ENCODE measurements around the gene MAT1A.
"Not testable (repeated sequence)": the region's sequence is repeated elsewhere in the genome, so short reads cannot be mapped to it uniquely, and the experiment has no call there.

The MAT1A gene

GRCh38 chr10:80264081-80265056, 25.1 kb downstream of the MAT1A start:
- DNase-seq, result no peak

- DNase-seq, result no peak
Observed at GRCh38 chr10:80261316-80262030, 28.0 kb downstream of the MAT1A start.

- no peak for DNase-seq
Observed at GRCh38 chr10:80260295-80261243, 28.9 kb downstream of the MAT1A start.

- DNase-seq, result no peak
Observed at GRCh38 chr10:80259405-80259871, 30.0 kb downstream of the MAT1A start.

GRCh38 chr10:80256798-80257197, 32.7 kb downstream of the MAT1A start:
- DNase-seq, result not testable (repeated sequence)

- DNase-seq, result not testable (repeated sequence)
Observed at GRCh38 chr10:80254726-80255125, 34.7 kb downstream of the MAT1A start.

- not testable (repeated sequence) for DNase-seq
Observed at GRCh38 chr10:80253963-80254271, 35.5 kb downstream of the MAT1A start.

GRCh38 chr10:80253266-80253962, 36.0 kb downstream of the MAT1A start:
- DNase-seq, result no peak

- no peak for DNase-seq
Observed at GRCh38 chr10:80252296-80252887, 37.1 kb downstream of the MAT1A start.

GRCh38 chr10:80251703-80252280, 37.7 kb downstream of the MAT1A start:
- not testable (repeated sequence) for DNase-seq

- not testable (repeated sequence) for DNase-seq
Observed at GRCh38 chr10:80250399-80250798, 39.1 kb downstream of the MAT1A start.

GRCh38 chr10:80249906-80250305, 39.6 kb downstream of the MAT1A start:
- DNase-seq, result not testable (repeated sequence)

- not testable (repeated sequence) for DNase-seq
Observed at GRCh38 chr10:80247611-80248010, 41.8 kb downstream of the MAT1A start.

GRCh38 chr10:80244371-80244770, 45.1 kb downstream of the MAT1A start:
- DNase-seq, result not testable (repeated sequence)

- DNase-seq, result not testable (repeated sequence)
Observed at GRCh38 chr10:80242341-80242740, 47.1 kb downstream of the MAT1A start.

- not testable (repeated sequence) for DNase-seq
Observed at GRCh38 chr10:80236457-80236856, 53.0 kb downstream of the MAT1A start.

- not testable (repeated sequence) for DNase-seq
Observed at GRCh38 chr10:80234331-80235235, 54.9 kb downstream of the MAT1A start.

GRCh38 chr10:80233871-80234270, 55.6 kb downstream of the MAT1A start:
- DNase-seq, result not testable (repeated sequence)

GRCh38 chr10:80226723-80227122, 62.7 kb downstream of the MAT1A start:
- DNase-seq, result not testable (repeated sequence)

- not testable (repeated sequence) for DNase-seq
Observed at GRCh38 chr10:80223031-80223419, 66.4 kb downstream of the MAT1A start.
